Neural cell (in vitro differentiated cells): ENCODE measurements around the gene RAB28. TPM values are rescaled to one million over a fixed set of nuclear protein-coding genes. Genes with fewer than 3 reads are reported as not detected.

Source experiments
- H2AFZ ChIP-seq: fragments of 200-600, 300-800 bp; sonication (generic), shearing (Covaris generic); 2 replicates; pipeline ENCODE4 v1.6.0; 2014; ENCODE audit warnings: low read depth, mild to moderate bottlenecking, antibody characterized with exemption, low read length, moderate library complexity
- H3F3A ChIP-seq: fragments of 200-600 bp; shearing (Covaris generic); 2 replicates; pipeline ENCODE4 v1.6.1; 2016; ENCODE audit warnings: mild to moderate bottlenecking, moderate library complexity, mixed read lengths, antibody characterized with exemption, low read length; ENCODE audit not compliant: insufficient read depth, poor library complexity, severe bottlenecking
- H3K27ac ChIP-seq: fragments of 200-600, 300-800 bp; sonication (generic), shearing (Covaris generic); 2 replicates; pipeline ENCODE4 v1.5.1; 2014; ENCODE audit warnings: mild to moderate bottlenecking, low read length, moderate library complexity
- H3K27me3 ChIP-seq: fragments of 300-800, 200-600 bp; sonication (generic), shearing (Covaris generic); 2 replicates; pipeline ENCODE4 v1.6.0; 2014; ENCODE audit warnings: mild to moderate bottlenecking, low read depth, low read length, moderate library complexity; ENCODE audit not compliant: insufficient read depth
- H3K36me3 ChIP-seq: fragments of 300-800, 200-600 bp; sonication (generic), shearing (Covaris generic); 2 replicates; pipeline ENCODE4 v1.5.1; 2014; ENCODE audit warnings: mild to moderate bottlenecking, antibody characterized with exemption, low read length, moderate library complexity; ENCODE audit not compliant: insufficient read depth
- H3K4me2 ChIP-seq: fragments of 300-800, 200-600 bp; sonication (generic), shearing (Covaris generic); 2 replicates; pipeline ENCODE4 v1.6.0; 2014; ENCODE audit warnings: mild to moderate bottlenecking, low read length
- H3K4me3 ChIP-seq: fragments of 300-800, 200-600 bp; sonication (generic), shearing (Covaris generic); 2 replicates; pipeline ENCODE4 v1.5.1; 2014; ENCODE audit warnings: mild to moderate bottlenecking, low read length, moderate library complexity
- H3K79me2 ChIP-seq: fragments of 200-600 bp; shearing (Covaris generic); replicated peaks from 2 replicates; pipeline ENCODE4 v1.6.0; 2014; ENCODE audit warnings: mild to moderate bottlenecking, low read length, moderate library complexity; ENCODE audit not compliant: insufficient read depth
- H3K9ac ChIP-seq: fragments of 300-800, 200-600 bp; sonication (generic), shearing (Covaris generic); 2 replicates; pipeline ENCODE4 v1.6.1; 2016; ENCODE audit warnings: mild to moderate bottlenecking, low read length, mixed read lengths
- H3K9me2 ChIP-seq: fragments of 200-600 bp; shearing (Covaris generic); 2 replicates; pipeline ENCODE4 v1.6.1; 2016; ENCODE audit warnings: mild to moderate bottlenecking, low read length, mixed read lengths; ENCODE audit not compliant: insufficient read depth
- H3K9me3 ChIP-seq: fragments of 200-600, 300-800 bp; sonication (generic), shearing (Covaris generic); 2 replicates; pipeline ENCODE4 v1.6.1; 2016; ENCODE audit warnings: mild to moderate bottlenecking, mixed run types, low read length, moderate library complexity, mixed read lengths
- H4K20me1 ChIP-seq: fragments of 200-600 bp; shearing (Covaris generic); 2 replicates; pipeline ENCODE4 v1.6.1; 2016; ENCODE audit warnings: mild to moderate bottlenecking, mixed run types; ENCODE audit not compliant: insufficient read depth
- CTCF ChIP-seq: fragments of 450-650 bp; IDR thresholded peaks from 2 replicates; pipeline ENCODE4 v1.5.1; 2014; ENCODE audit warnings: antibody characterized with exemption, mild to moderate bottlenecking, moderate library complexity; ENCODE audit not compliant: poor library complexity, severe bottlenecking
- EP300 ChIP-seq: fragments of 450-650 bp; conservative IDR thresholded peaks from 2 replicates; pipeline ENCODE4 v1.6.1; 2014; ENCODE audit warnings: antibody characterized with exemption, mild to moderate bottlenecking, moderate library complexity; ENCODE audit not compliant: poor library complexity, severe bottlenecking
- EZH2 ChIP-seq: fragments of 200-600, 300-800 bp; shearing (Covaris generic), sonication (generic); IDR thresholded peaks from 2 replicates; pipeline ENCODE4 v1.6.1; 2014; ENCODE audit warnings: antibody characterized with exemption, low read length, borderline replicate concordance, mild to moderate bottlenecking; ENCODE audit not compliant: insufficient read depth, poor library complexity, severe bottlenecking
- MXI1 ChIP-seq: fragments of 450-650 bp; conservative IDR thresholded peaks from 2 replicates; pipeline ENCODE4 v1.6.1; 2014; ENCODE audit warnings: antibody characterized with exemption, mild to moderate bottlenecking; ENCODE audit not compliant: poor library complexity, severe bottlenecking
- POLR2AphosphoS5 ChIP-seq: IDR thresholded peaks from 2 replicates; pipeline ENCODE4 v1.6.1; 2012
- RAD21 ChIP-seq: fragments of 450-650 bp; conservative IDR thresholded peaks from 2 replicates; pipeline ENCODE4 v1.6.1; 2014; ENCODE audit warnings: antibody characterized with exemption, mild to moderate bottlenecking, moderate library complexity
- REST ChIP-seq: IDR thresholded peaks from 2 replicates; pipeline ENCODE4 v1.6.1; 2012; ENCODE audit warnings: borderline replicate concordance
- SMC3 ChIP-seq: fragments of 450-650 bp; conservative IDR thresholded peaks from 2 replicates; pipeline ENCODE4 v1.6.1; 2014; ENCODE audit warnings: antibody characterized with exemption, mild to moderate bottlenecking, moderate library complexity; ENCODE audit not compliant: poor library complexity
- TAF1 ChIP-seq: IDR thresholded peaks from 2 replicates; pipeline ENCODE4 v1.6.1; 2012; ENCODE audit warnings: low read depth
- polyA plus RNA-seq: library from polyadenylated mRNA; depleted of rRNA; stranded (reverse); fragments of >200 nt; gene quantifications from 2 replicates; pipeline ENCODE4 v1.2.3, GENCODE V29; 2014

The RAB28 gene
- polyA plus RNA-seq, 1 donor from 2014 or later: 60.7 TPM

- no peak overlapping the region for H3K9ac ChIP-seq
- H3K4me3 ChIP-seq: no peak overlapping the region
- H3K9me2 ChIP-seq: no peaks in the 10 kb centered on the region
- H3F3A ChIP-seq: no peaks in the 10 kb centered on the region
- no peaks in the 10 kb centered on the region for H3K27me3 ChIP-seq
- H3K36me3 ChIP-seq: no peaks in the 10 kb centered on the region
- peaks cover 4% of the 10 kb centered on the region for H3K9me3 ChIP-seq
- H3K4me2 ChIP-seq: no peak overlapping the region
- TF ChIP-seq SMC3 (no peak), CTCF (no peak), MXI1 (no peak), RAD21 (no peak), EP300 (no peak)
- no peaks in the 10 kb centered on the region for H4K20me1 ChIP-seq
- no peak overlapping the region for H2AFZ ChIP-seq
- H3K79me2 ChIP-seq: peaks cover 26% of the 10 kb centered on the region
- H3K27ac ChIP-seq: no peak overlapping the region
These were observed 47.2 kb downstream of the RAB28 start for GRCh38 chr4:13436962-13437361.

GRCh38 chr4:13432453-13432852 is 51.7 kb downstream of the RAB28 start:
- no peaks in the 10 kb centered on the region for H3K9me2 ChIP-seq
- no peaks in the 10 kb centered on the region for H3K36me3 ChIP-seq
- no peaks in the 10 kb centered on the region for H3K9me3 ChIP-seq
- no peak overlapping the region for H3K27ac ChIP-seq
- TF ChIP-seq REST (no peak), EZH2 (no peak), POLR2AphosphoS5 (no peak), SMC3 (no peak), TAF1 (no peak), EP300 (no peak), MXI1 (no peak), RAD21 (no peak), CTCF (no peak)
- no peaks in the 10 kb centered on the region for H3F3A ChIP-seq
- H3K9ac ChIP-seq: no peak overlapping the region
- H3K4me2 ChIP-seq: no peak overlapping the region
- no peak overlapping the region for H2AFZ ChIP-seq
- no peaks in the 10 kb centered on the region for H3K27me3 ChIP-seq
- peaks cover 34% of the 10 kb centered on the region for H3K79me2 ChIP-seq
- H3K4me3 ChIP-seq: no peak overlapping the region
- H4K20me1 ChIP-seq: no peaks in the 10 kb centered on the region
